Fibroblast of skin of right biceps (primary cell): ENCODE measurements around the gene TOM1L2.
A peak's percentile ranks its signal among the peaks of the same experiment; 100 is the strongest.
"Not testable (repeated sequence)": the region's sequence is repeated elsewhere in the genome, so short reads cannot be mapped to it uniquely, and the experiment has no call there.

ENCODE experiments used
- DNase-seq: peaks from one replicate; pipeline ENCODE4 v3.0.0-alpha.2; 2013

Gene TOM1L2

GRCh38 chr17:17919169-17920107, 52.8 kb downstream of the TOM1L2 start:
- DNase-seq = peak; percentile 79

GRCh38 chr17:17917394-17917793, 54.8 kb downstream of the TOM1L2 start:
- no peak for DNase-seq

- DNase-seq = no peak
Measured at GRCh38 chr17:17915183-17915582, 57.0 kb downstream of the TOM1L2 start.

- DNase-seq = peak; percentile 90
Measured at GRCh38 chr17:17913695-17914332, 58.4 kb downstream of the TOM1L2 start.

GRCh38 chr17:17912336-17912735, 59.9 kb downstream of the TOM1L2 start:
- DNase-seq = not testable (repeated sequence)

- DNase-seq = no peak
Measured at GRCh38 chr17:17911001-17911613, 61.1 kb downstream of the TOM1L2 start.

- DNase-seq = no peak
Measured at GRCh38 chr17:17910060-17910459, 62.1 kb downstream of the TOM1L2 start.

- no peak for DNase-seq
Measured at GRCh38 chr17:17909078-17909477, 63.1 kb downstream of the TOM1L2 start.

- DNase-seq = no peak
Measured at GRCh38 chr17:17907469-17907868, 64.7 kb downstream of the TOM1L2 start.

GRCh38 chr17:17906418-17907215, 65.6 kb downstream of the TOM1L2 start:
- DNase-seq = no peak

- DNase-seq = no peak
Measured at GRCh38 chr17:17905036-17905320, 67.2 kb downstream of the TOM1L2 start.

GRCh38 chr17:17904166-17905035, 67.8 kb downstream of the TOM1L2 start:
- DNase-seq = no peak

GRCh38 chr17:17902877-17903276, 69.3 kb downstream of the TOM1L2 start:
- no peak for DNase-seq

- DNase-seq = no peak
Measured at GRCh38 chr17:17902376-17902775, 69.8 kb downstream of the TOM1L2 start.

- DNase-seq = peak; percentile 98
Measured at GRCh38 chr17:17900615-17901520, 71.3 kb downstream of the TOM1L2 start.

GRCh38 chr17:17899486-17899885, 72.7 kb downstream of the TOM1L2 start:
- no peak for DNase-seq

GRCh38 chr17:17898673-17899072, 73.5 kb downstream of the TOM1L2 start:
- no peak for DNase-seq

- DNase-seq = no peak
Measured at GRCh38 chr17:17897442-17897841, 74.8 kb downstream of the TOM1L2 start.

- DNase-seq = no peak
Measured at GRCh38 chr17:17896746-17897145, 75.5 kb downstream of the TOM1L2 start.

GRCh38 chr17:17893801-17894644, 78.2 kb downstream of the TOM1L2 start:
- DNase-seq = no peak
